Stimulated activated CD8-positive, alpha-beta memory T cell treated with anti-CD3 and anti-CD28 coated beads, Interleukin-7, amount 100 ng/mL, for 1 hour (primary cell): Measurements from ENCODE around the gene OTUD3.
"Not testable (repeated sequence)": the region's sequence is repeated elsewhere in the genome, so short reads cannot be mapped to it uniquely, and the experiment has no call there.

ENCODE experiments used
- DNase-seq, 2 donors: peaks; one replicate each; pipeline ENCODE4 v3.0.0-alpha.2; 2020; ENCODE audit warnings: low read depth in 2 of 2

The OTUD3 gene

GRCh38 chr1:19882111-19883071 lies at the start of gene OTUD3:
OTUD3 (plus strand) TSS chr1:19882395; CDS start chr1:19882514, 119 bp downstream.
- peak; percentile 86 to 87 for DNase-seq

GRCh38 chr1:19835578-19835977 lies 46.6 kb upstream of the OTUD3 start:
- DNase-seq = no peak

GRCh38 chr1:19837866-19838265 lies 44.3 kb upstream of the OTUD3 start:
- no peak for DNase-seq

- DNase-seq = no peak
These were observed 42.0 kb upstream of the OTUD3 start for GRCh38 chr1:19840228-19840627.

GRCh38 chr1:19844731-19845495 lies 37.3 kb upstream of the OTUD3 start:
- no peak for DNase-seq

- DNase-seq = no peak
These were observed 36.6 kb upstream of the OTUD3 start for GRCh38 chr1:19845555-19845954.

- no peak for DNase-seq
These were observed 35.9 kb upstream of the OTUD3 start for GRCh38 chr1:19846338-19846737.

GRCh38 chr1:19847334-19847733 lies 34.9 kb upstream of the OTUD3 start:
- DNase-seq = not testable (repeated sequence)

- DNase-seq = not testable (repeated sequence)
These were observed 32.9 kb upstream of the OTUD3 start for GRCh38 chr1:19849307-19849706.

- no peak for DNase-seq
These were observed 32.0 kb upstream of the OTUD3 start for GRCh38 chr1:19850214-19850613.

- DNase-seq = no peak
These were observed 30.2 kb upstream of the OTUD3 start for GRCh38 chr1:19852036-19852435.

- DNase-seq = no peak
These were observed 27.3 kb upstream of the OTUD3 start for GRCh38 chr1:19854866-19855265.

GRCh38 chr1:19858893-19859292 lies 23.3 kb upstream of the OTUD3 start:
- DNase-seq = no peak

GRCh38 chr1:19859876-19860275 lies 22.3 kb upstream of the OTUD3 start:
- no peak for DNase-seq

- DNase-seq = no peak
These were observed 21.8 kb upstream of the OTUD3 start for GRCh38 chr1:19860418-19860817.

GRCh38 chr1:19861034-19861433 lies 21.2 kb upstream of the OTUD3 start:
- DNase-seq = no peak

- DNase-seq = no peak
These were observed 20.2 kb upstream of the OTUD3 start for GRCh38 chr1:19861842-19862530.

- DNase-seq = no peak
These were observed 19.3 kb upstream of the OTUD3 start for GRCh38 chr1:19862944-19863343.

GRCh38 chr1:19864570-19865160 lies 17.5 kb upstream of the OTUD3 start:
- DNase-seq = no peak

GRCh38 chr1:19866029-19866428 lies 16.2 kb upstream of the OTUD3 start:
- no peak for DNase-seq

- DNase-seq = no peak
These were observed 15.4 kb upstream of the OTUD3 start for GRCh38 chr1:19866758-19867157.

GRCh38 chr1:19868575-19868974 lies 13.6 kb upstream of the OTUD3 start:
- not testable (repeated sequence) for DNase-seq
